IMR-90 (cell line): ENCODE measurements around the gene TFRC. TPM values are rescaled to one million over a fixed set of nuclear protein-coding genes. Genes with fewer than 3 reads are reported as not detected.

Source experiments
- ATAC-seq: fragments of 200-7000 bp; cut with Tn5 transposase; 2 replicates; pipeline ENCODE4 v1.9.1; 2020; ENCODE audit warnings: low read depth, mild to moderate bottlenecking, moderate library complexity
- BruUV-seq: library from RNA; stranded (reverse); fragments of 400-500 nt; replicated peaks from 2 replicates; lab custom pipeline; 2021; lab: Mats Ljungman, UMichigan
- CTCF ChIA-PET: fragments of 300-600 bp; formaldehyde crosslinking; extraction: SDS; loops from one replicate; lab custom pipeline; 2021; ENCODE audit warnings: antibody characterized with exemption; lab: Yijun Ruan, JAX
- POLR2A ChIA-PET: fragments of 300-600 bp; sonication (Branson Sonifier 250); formaldehyde crosslinking; loops from one replicate; lab custom pipeline; 2022; ENCODE audit warnings: antibody characterized with exemption; ENCODE audit not compliant: unreplicated experiment; lab: Charles Lee
- DNase-seq: peaks from one replicate; pipeline ENCODE4 v3.0.0; 2013
- H2AFZ ChIP-seq: replicated peaks from 2 replicates; pipeline ENCODE3; 2013; ENCODE audit warnings: low read length, mild to moderate bottlenecking; ENCODE audit not compliant: poor library complexity
- H2AK5ac ChIP-seq: 2 replicates; pipeline ENCODE4 v1.6.1; 2013; ENCODE audit warnings: low read depth, low read length, inconsistent platforms
- H2AK9ac ChIP-seq: replicated peaks from 2 replicates; pipeline ENCODE3; 2013; ENCODE audit warnings: mild to moderate bottlenecking, low read depth, low read length, moderate library complexity; ENCODE audit not compliant: poor library complexity
- H2BK120ac ChIP-seq: 2 replicates; pipeline ENCODE4 v1.6.1; 2013; ENCODE audit warnings: low read depth, low read length, inconsistent platforms
- H2BK15ac ChIP-seq: 3 replicates; pipeline ENCODE4 v1.6.1; 2013; ENCODE audit warnings: low read depth, low read length, inconsistent platforms
- H2BK20ac ChIP-seq: 2 replicates; pipeline ENCODE4 v1.6.1; 2013; ENCODE audit warnings: low read depth, mild to moderate bottlenecking, inconsistent platforms, low read length, moderate library complexity
- H2BK5ac ChIP-seq: 2 replicates; pipeline ENCODE4 v1.6.1; 2013; ENCODE audit warnings: mild to moderate bottlenecking, low read depth, low read length, inconsistent platforms; ENCODE audit not compliant: poor library complexity, severe bottlenecking
- H3K14ac ChIP-seq: replicated peaks from 2 replicates; pipeline ENCODE4 v1.6.1; 2013; ENCODE audit warnings: low read depth, low read length, inconsistent platforms
- H3K18ac ChIP-seq: 2 replicates; pipeline ENCODE4 v1.6.1; 2013; ENCODE audit warnings: low read depth, low read length, control low read depth
- H3K23ac ChIP-seq: 2 replicates; pipeline ENCODE4 v1.6.1; 2013; ENCODE audit warnings: low read depth, low read length, inconsistent platforms
- H3K27ac ChIP-seq: 2 replicates; pipeline ENCODE4 v1.5.1; 2013; ENCODE audit warnings: mild to moderate bottlenecking, control low read depth, low read length; ENCODE audit not compliant: insufficient read depth
- H3K27me3 ChIP-seq: 2 replicates; pipeline ENCODE4 v1.6.1; 2013; ENCODE audit warnings: low read length; ENCODE audit not compliant: control insufficient read depth, insufficient read depth
- H3K36me3 ChIP-seq: 2 replicates; pipeline ENCODE4 v1.6.1; 2013; ENCODE audit warnings: low read length, mixed read lengths; ENCODE audit not compliant: control insufficient read depth, insufficient read depth
- H3K4ac ChIP-seq: 2 replicates; pipeline ENCODE4 v1.6.1; 2013; ENCODE audit warnings: low read depth, low read length, inconsistent platforms
- H3K4me1 ChIP-seq: 2 replicates; pipeline ENCODE4 v1.6.1; 2013; ENCODE audit warnings: low read length, mixed read lengths; ENCODE audit not compliant: control insufficient read depth, insufficient read depth
- H3K4me2 ChIP-seq: 2 replicates; pipeline ENCODE4 v1.6.1; 2013; ENCODE audit warnings: low read depth, mild to moderate bottlenecking, control low read depth, low read length, moderate library complexity
- H3K4me3 ChIP-seq: 2 replicates; pipeline ENCODE4 v1.5.1; 2013; ENCODE audit warnings: low read depth, mild to moderate bottlenecking, control low read depth, low read length, moderate library complexity; ENCODE audit not compliant: insufficient read depth
- H3K56ac ChIP-seq: 2 replicates; pipeline ENCODE4 v1.6.1; 2013; ENCODE audit warnings: low read length, inconsistent platforms; ENCODE audit not compliant: insufficient read depth; ENCODE audit errors: extremely low read depth
- H3K79me1 ChIP-seq, 2 experiments: 2 replicates each; pipeline ENCODE4 v1.6.1; 2013; ENCODE audit warnings: low read length in 2 of 2, inconsistent platforms in 1 of 2, low read depth in 1 of 2
- H3K9ac ChIP-seq: 2 replicates; pipeline ENCODE4 v1.6.1; 2013; ENCODE audit warnings: low read depth, low read length, control low read depth
- H3K9me1 ChIP-seq: 2 replicates; pipeline ENCODE4 v1.6.1; 2013; ENCODE audit warnings: low read length, inconsistent platforms; ENCODE audit not compliant: insufficient read depth
- H3K9me3 ChIP-seq: 2 replicates; pipeline ENCODE4 v1.6.1; 2013; ENCODE audit warnings: low read length; ENCODE audit not compliant: control insufficient read depth, insufficient read depth
- H4K20me1 ChIP-seq: 2 replicates; pipeline ENCODE4 v1.6.1; 2013; ENCODE audit warnings: low read length, inconsistent platforms; ENCODE audit not compliant: insufficient read depth
- H4K5ac ChIP-seq: 2 replicates; pipeline ENCODE4 v1.6.1; 2013; ENCODE audit warnings: mild to moderate bottlenecking, low read depth, low read length, control low read depth
- H4K8ac ChIP-seq, 2 experiments: 2 replicates each; pipeline ENCODE4 v1.6.1; 2013; ENCODE audit warnings: low read depth in 2 of 2, low read length in 2 of 2, control low read depth in 1 of 2, inconsistent platforms in 1 of 2
- H4K91ac ChIP-seq: 2 replicates; pipeline ENCODE4 v1.6.1; 2013; ENCODE audit warnings: low read depth, low read length, inconsistent platforms; ENCODE audit not compliant: insufficient read depth
- BHLHE40 ChIP-seq: fragments of 150-350 bp; IDR thresholded peaks from 2 replicates; pipeline ENCODE4 v1.6.1; 2016; ENCODE audit warnings: mild to moderate bottlenecking, low read depth, low read length
- CEBPB ChIP-seq: IDR thresholded peaks from 2 replicates; pipeline ENCODE4 v1.6.1; 2012; ENCODE audit warnings: low read depth, low read length, improper control_type of control experiment
- CHD1 ChIP-seq: IDR thresholded peaks from 2 replicates; pipeline ENCODE4 v1.6.1; 2012; ENCODE audit warnings: low read depth, low read length, improper control_type of control experiment
- CTCF ChIP-seq: conservative IDR thresholded peaks from 2 replicates; pipeline ENCODE4 v1.5.1; 2012; ENCODE audit warnings: mild to moderate bottlenecking, low read depth, low read length, improper control_type of control experiment
- ELK1 ChIP-seq: fragments of 150-350 bp; IDR thresholded peaks from 2 replicates; pipeline ENCODE4 v1.6.1; 2016; ENCODE audit warnings: low read depth, mild to moderate bottlenecking, low read length, moderate library complexity, borderline replicate concordance
- FOS ChIP-seq: fragments of 150-350 bp; IDR thresholded peaks from 2 replicates; pipeline ENCODE4 v1.6.1; 2016; ENCODE audit warnings: low read depth, low read length
- MAFK ChIP-seq: IDR thresholded peaks from 2 replicates; pipeline ENCODE4 v1.6.1; 2012; ENCODE audit warnings: low read depth, low read length, improper control_type of control experiment
- MAZ ChIP-seq: IDR thresholded peaks from 2 replicates; pipeline ENCODE4 v1.6.1; 2012; ENCODE audit warnings: low read depth, mild to moderate bottlenecking, low read length, improper control_type of control experiment, moderate library complexity, borderline replicate concordance
- MXI1 ChIP-seq: IDR thresholded peaks from 2 replicates; pipeline ENCODE4 v1.6.1; 2012; ENCODE audit warnings: low read depth, mild to moderate bottlenecking, low read length, moderate library complexity, borderline replicate concordance
- NFE2L2 ChIP-seq: fragments of 150-350 bp; IDR thresholded peaks from 2 replicates; pipeline ENCODE4 v1.6.1; 2016; ENCODE audit warnings: low read depth, mild to moderate bottlenecking, low read length
- POLR2A ChIP-seq: IDR thresholded peaks from 2 replicates; pipeline ENCODE4 v1.6.1; 2012; ENCODE audit warnings: mild to moderate bottlenecking, low read depth, low read length
- RAD21 ChIP-seq: IDR thresholded peaks from 2 replicates; pipeline ENCODE4 v1.6.1; 2012; ENCODE audit warnings: low read length, improper control_type of control experiment
- RCOR1 ChIP-seq: IDR thresholded peaks from 2 replicates; pipeline ENCODE4 v1.6.1; 2012; ENCODE audit warnings: mild to moderate bottlenecking, low read length, improper control_type of control experiment; ENCODE audit not compliant: insufficient replicate concordance
- RFX5 ChIP-seq: IDR thresholded peaks from 2 replicates; pipeline ENCODE4 v1.8.0; 2012; ENCODE audit warnings: low read depth, mild to moderate bottlenecking, low read length, moderate library complexity
- SMC3 ChIP-seq: fragments of 150-350 bp; IDR thresholded peaks from 2 replicates; pipeline ENCODE4 v1.6.1; 2016; ENCODE audit warnings: low read depth, mild to moderate bottlenecking, antibody characterized with exemption, low read length, moderate library complexity
- USF2 ChIP-seq: fragments of 150-350 bp; IDR thresholded peaks from 2 replicates; pipeline ENCODE4 v1.6.1; 2017; ENCODE audit warnings: mild to moderate bottlenecking, antibody characterized with exemption, low read length, low read depth
- WGBS, 2 experiments: methylation state at CpG; one replicate each; pipeline versions ENCODE4 v1.1.5 to v1.1.7; 2013; ENCODE audit warnings: missing lambda C conversion rate in 2 of 2; ENCODE audit not compliant: insufficient read length in 1 of 2; ENCODE audit errors: extremely low coverage in 2 of 2; 5-methylcytosine and 5-hydroxymethylcytosine counted together
- dilution Hi-C: fragments of 300-500 bp; cut with HindIII; formaldehyde crosslinking; loops from one replicate; pipeline ENCODE4 v1.14.3; 2018; ENCODE audit warnings: low sequenced_read_pairs; ENCODE audit not compliant: unreplicated experiment
- in situ Hi-C: fragments of 300-500 bp; cut with MboI; formaldehyde crosslinking; loops from 3 replicates; pipeline ENCODE4 v1.14.3; 2019; ENCODE audit warnings: low sequenced_read_pairs, inconsistent platforms, mixed read lengths
- intact Hi-C: fragments of 100-400 bp; cut with micrococcal nuclease; formaldehyde crosslinking; loops from 2 replicates; pipeline ENCODE4 v1.10.0; 2022
- polyA plus RNA-seq, 3 experiments: library from polyadenylated mRNA; depleted of rRNA; stranded (reverse); fragments of >200 nt; gene quantifications; 2 replicates each; pipeline ENCODE4 v1.2.3, GENCODE V29; 2012; ENCODE audit warnings: low replicate concordance in 1 of 3
- total RNA-seq: library from RNA; depleted of rRNA; stranded (reverse); fragments of >200 nt; gene quantifications from 2 replicates; pipeline ENCODE4 v1.2.3, GENCODE V29; 2012

Gene TFRC
- total and polyA plus RNA-seq, 2 of the 4 experiments (the other 2 are of a cell fraction) = 78.6 to 156 TPM

- Histone ChIP-seq H3K4me1 (peaks cover 10% of the 10 kb centered on the region), H4K5ac (no peak overlapping the region), H3K4me3 (no peak overlapping the region), H2BK20ac (no peak overlapping the region), H3K23ac (no peak overlapping the region), H2AFZ (no peak overlapping the region), H3K9me1 (peaks cover 1% of the 10 kb centered on the region; the same call in 1 of the 2 replicates), H4K20me1 (no peaks in the 10 kb centered on the region; the same call in 1 of the 2 replicates), H2BK15ac (no peak overlapping the region), H3K27ac (no peak overlapping the region), H3K14ac (no peak overlapping the region), H2AK5ac (no peak overlapping the region), H4K91ac (no peak overlapping the region), H3K36me3 (peaks cover 50% of the 10 kb centered on the region), H3K9ac (no peak overlapping the region), H2BK5ac (no peak overlapping the region), H3K79me1 (peaks cover 3 to 9% of the 10 kb centered on the region in 2 experiments; a peak in 2 of 4 replicates), H2AK9ac (no peak overlapping the region), H3K4me2 (no peak overlapping the region), H3K9me3 (no peaks in the 10 kb centered on the region), H3K27me3 (no peaks in the 10 kb centered on the region), H3K4ac (no peak overlapping the region), H3K18ac (no peak overlapping the region), H4K8ac (no peak overlapping the region), H2BK120ac (no peak overlapping the region), H3K56ac (no peak overlapping the region)
- intact Hi-C loops (no loop called here), dilution Hi-C loops (loop anchor here (25.0 kb wide), 1 partner anchor 126 kb away; no protein-coding TSS in a partner anchor), in situ Hi-C loops (no loop called here)
- TF ChIP-seq SMC3 (no peak), CEBPB (no peak), FOS (no peak), USF2 (no peak), RCOR1 (no peak), CHD1 (no peak), MAFK (no peak), RFX5 (no peak), RAD21 (no peak), MXI1 (no peak), CTCF (no peak), MAZ (no peak), ELK1 (no peak), POLR2A (no peak), NFE2L2 (no peak), BHLHE40 (no peak)
- DNase-seq (no peak), ATAC-seq (no peak)
- POLR2A ChIA-PET = no interaction called here
- WGBS, 2 experiments = no CpG with 5 or more reads among the region's 1 CpG
- BruUV-seq = no TSS peak
- CTCF ChIA-PET = no interaction called here
Measured at GRCh38 chr3:196060834-196061233, 21.1 kb downstream of the TFRC start.
